Esophagus muscularis mucosa (tissue), 4 donors: ENCODE data around the gene FABP6.

Source experiments
- CTCF ChIP-seq, 3 experiments: fragments of 200-600 bp in 2 of 3; fragments of 450-650 bp in 1 of 3; sonication (generic) in 2 of 3; IDR thresholded peaks; one replicate each; pipeline ENCODE4 v1.5.1; 2017 to 2019; ENCODE audit warnings: antibody characterized with exemption in 3 of 3, mild to moderate bottlenecking in 2 of 3, moderate library complexity in 1 of 3
- EP300 ChIP-seq: sonication (generic); formaldehyde crosslinking; IDR thresholded peaks from one replicate; pipeline ENCODE4 v1.6.1; 2017; ENCODE audit warnings: antibody characterized with exemption
- POLR2A ChIP-seq: fragments of 450-650 bp; IDR thresholded peaks from one replicate; pipeline ENCODE4 v1.6.1; 2017; ENCODE audit warnings: antibody characterized with exemption, moderate library complexity, mild to moderate bottlenecking, low read depth
- POLR2AphosphoS5 ChIP-seq, 2 donors: sonication (generic); formaldehyde crosslinking; IDR thresholded peaks; one replicate each; pipeline ENCODE4 v1.6.1; 2017; ENCODE audit warnings: antibody characterized with exemption in 2 of 2

- TF ChIP-seq CTCF (IDR thresholded peaks at IDR 0.05) (no peak), POLR2A (no peak), EP300 (no peak), POLR2AphosphoS5 (IDR thresholded peaks at IDR 0.05) (no peak)
Observed at GRCh38 chr5:160266752-160267345, 37.5 kb downstream of the FABP6 start.
